PFSK-1 (cell line): ENCODE results near the gene NRXN3.

ENCODE experiments used
- FOXP2 ChIP-seq: optimal IDR thresholded peaks from 2 replicates; pipeline ENCODE3; 2011; ENCODE audit warnings: borderline replicate concordance, control low read depth, inconsistent platforms; ENCODE audit not compliant: insufficient read depth; ENCODE audit errors: extremely low read length, extremely low read depth
- POLR2AphosphoS5 ChIP-seq: IDR thresholded peaks from 2 replicates; pipeline ENCODE4 v1.6.1; 2012; ENCODE audit warnings: low read depth, mild to moderate bottlenecking, control low read depth, low read length, moderate library complexity
- REST ChIP-seq, 2 experiments: IDR thresholded peaks; 2 replicates each; pipeline versions ENCODE4 v1.6.1 to v1.8.0; 2011 to 2012; ENCODE audit warnings: low read depth in 2 of 2, low read length in 2 of 2, control low read depth in 1 of 2, inconsistent platforms in 1 of 2, mild to moderate bottlenecking in 1 of 2, moderate library complexity in 1 of 2; ENCODE audit not compliant: insufficient read depth in 1 of 2
- SIN3A ChIP-seq: IDR thresholded peaks from 2 replicates; pipeline ENCODE4 v1.6.1; 2012; ENCODE audit warnings: mild to moderate bottlenecking, low read length, moderate library complexity, borderline replicate concordance; ENCODE audit not compliant: insufficient read depth
- TAF1 ChIP-seq: IDR thresholded peaks from 2 replicates; pipeline ENCODE4 v1.6.1; 2012; ENCODE audit warnings: low read length, control low read depth, borderline replicate concordance; ENCODE audit not compliant: insufficient read depth

NRXN3 gene

GRCh38 chr14:79724934-79725717 is 1555.0 kb downstream of the NRXN3 start:
- no peak for TF ChIP-seq SIN3A

GRCh38 chr14:79727900-79728299 is 1557.7 kb downstream of the NRXN3 start:
- no peak for TF ChIP-seq TAF1
- TF ChIP-seq POLR2AphosphoS5, result no peak
- no peak for TF ChIP-seq SIN3A

- TF ChIP-seq TAF1, result no peak
- no peak for TF ChIP-seq FOXP2
- TF ChIP-seq REST (IDR thresholded peaks at IDR 0.05; ENCODE audit: insufficient read depth in 1 of 2, low read depth in 2 of 2, low read length in 2 of 2), result no peak
- no peak for TF ChIP-seq POLR2AphosphoS5
- no peak for TF ChIP-seq SIN3A
Measured at GRCh38 chr14:79728331-79728730, 1558.2 kb downstream of the NRXN3 start.

GRCh38 chr14:79729731-79730130 is 1559.6 kb downstream of the NRXN3 start:
- no peak for TF ChIP-seq FOXP2
- no peak for TF ChIP-seq REST (IDR thresholded peaks at IDR 0.05; ENCODE audit: insufficient read depth in 1 of 2, low read depth in 2 of 2, low read length in 2 of 2)
- TF ChIP-seq POLR2AphosphoS5, result no peak
- no peak for TF ChIP-seq SIN3A
- TF ChIP-seq TAF1, result no peak

GRCh38 chr14:79730196-79730595 is 1560.0 kb downstream of the NRXN3 start:
- TF ChIP-seq FOXP2 (no peak), POLR2AphosphoS5 (no peak), SIN3A (no peak), TAF1 (no peak), REST (IDR thresholded peaks at IDR 0.05; ENCODE audit: insufficient read depth in 1 of 2, low read depth in 2 of 2, low read length in 2 of 2) (no peak)

- TF ChIP-seq TAF1 (no peak), POLR2AphosphoS5 (no peak)
Measured at GRCh38 chr14:79730953-79731352, 1560.8 kb downstream of the NRXN3 start.
